K562 (cell line): Measurements from ENCODE around the gene CAMK2B. TPM values are rescaled to one million over a fixed set of nuclear protein-coding genes. Genes with fewer than 3 reads are reported as not detected.

Experiments used
- BCL6 ChIP-seq: fragments of 250-450 bp; sonication (Bioruptor Pico); IDR thresholded peaks from 2 replicates; pipeline ENCODE4 v1.4.0; 2020
- CBX3 ChIP-seq, 2 experiments: IDR thresholded peaks; 1 replicate in 1 of 2; 2 replicates in 1 of 2; pipeline ENCODE4 v1.6.1; 2012; ENCODE audit warnings: inconsistent platforms in 2 of 2, low read length in 2 of 2, borderline replicate concordance in 1 of 2, control low read depth in 1 of 2
- ELF1 ChIP-seq: fragments of 200-800 bp; sonication (Bioruptor generic); IDR thresholded peaks from 2 replicates; pipeline ENCODE4 v1.6.1; 2016; ENCODE audit warnings: missing genetic modification characterization, missing compliant biosample characterization
- GTF2F1 ChIP-seq: IDR thresholded peaks from 2 replicates; pipeline ENCODE4 v1.6.1; 2011; ENCODE audit warnings: low read depth, low read length, improper control_type of control experiment
- IRF2 ChIP-seq: sonication (generic); formaldehyde crosslinking; IDR thresholded peaks from 2 replicates; pipeline ENCODE4 v1.8.1; 2022; ENCODE audit warnings: mild to moderate bottlenecking, missing genetic modification reagents
- NCOR1 ChIP-seq: fragments of 450-650 bp; IDR thresholded peaks from 2 replicates; pipeline ENCODE4 v1.6.1; 2016; ENCODE audit warnings: mild to moderate bottlenecking, moderate library complexity
- RBFOX2 ChIP-seq: fragments of 200-400 bp; formaldehyde crosslinking; IDR thresholded peaks from 2 replicates; pipeline ENCODE4 v1.6.1; 2017; ENCODE audit warnings: low read depth, mild to moderate bottlenecking, low read length, moderate library complexity
- SOX6 ChIP-seq: fragments of 450-650 bp; IDR thresholded peaks from 2 replicates; pipeline ENCODE4 v1.6.1; 2014; ENCODE audit warnings: mild to moderate bottlenecking
- SRSF9 ChIP-seq: fragments of 200-400 bp; formaldehyde crosslinking; IDR thresholded peaks from 2 replicates; pipeline ENCODE4 v1.6.1; 2017; ENCODE audit warnings: low read depth, low read length, borderline replicate concordance
- XRCC4 ChIP-seq: IDR thresholded peaks from one replicate; pipeline ENCODE4 v1.6.1; 2011; ENCODE audit not compliant: insufficient read depth, insufficient read length; ENCODE audit errors: extremely low read depth
- ZBTB8A ChIP-seq: fragments of 450-650 bp; IDR thresholded peaks from 2 replicates; pipeline ENCODE4 v1.6.1; 2018; ENCODE audit warnings: mild to moderate bottlenecking, moderate library complexity; ENCODE audit not compliant: partially characterized antibody
- ZNF175 ChIP-seq: fragments of 200-800 bp; sonication (Bioruptor generic); IDR thresholded peaks from 2 replicates; pipeline ENCODE4 v1.6.1; 2016; ENCODE audit warnings: low read depth, mild to moderate bottlenecking, missing genetic modification characterization, missing compliant biosample characterization
- ZNF217 ChIP-seq: sonication (generic); formaldehyde crosslinking; IDR thresholded peaks from 2 replicates; pipeline ENCODE4 v1.8.0; 2022; ENCODE audit warnings: mild to moderate bottlenecking, missing genetic modification reagents
- ZNF384 ChIP-seq: IDR thresholded peaks from 2 replicates; pipeline ENCODE4 v1.6.1; 2012; ENCODE audit warnings: low read depth, low read length, improper control_type of control experiment
- ZNF436 ChIP-seq: fragments of 250-450, 450-650 bp; sonication (Bioruptor Pico); formaldehyde crosslinking; IDR thresholded peaks from 2 replicates; pipeline ENCODE4 v1.7.0; 2020; ENCODE audit warnings: mild to moderate bottlenecking
- ZNF696 ChIP-seq: fragments of 250-450 bp; sonication (Bioruptor Pico); conservative IDR thresholded peaks from 2 replicates; pipeline ENCODE4 v1.4.0; 2020; ENCODE audit warnings: mild to moderate bottlenecking, moderate library complexity
- ZNF77 ChIP-seq: fragments of 250-450 bp; sonication (Bioruptor Pico); IDR thresholded peaks from 2 replicates; pipeline ENCODE4 v1.5.0; 2020
- ZNF780A ChIP-seq: fragments of 250-450 bp; sonication (Bioruptor Pico); IDR thresholded peaks from 2 replicates; pipeline ENCODE4 v1.5.0; 2021; ENCODE audit warnings: mild to moderate bottlenecking
- polyA plus RNA-seq, 8 experiments: library from polyadenylated mRNA; depleted of rRNA in 4 of 8; stranded (reverse) in 5 of 8; unstranded in 3 of 8; fragments of >200 nt; fragmentation: Nextera tagmentation in 2 of 8; fragmentation: Illumina TruSeq in 1 of 8; extraction: Ambion mirVana in 2 of 8; extraction: Trizol in 1 of 8; gene quantifications; 2 replicates each; pipeline versions ENCODE4 v1.2.1 to v1.2.3, GENCODE V29; 2011 to 2014; ENCODE audit warnings: inconsistent platforms in 1 of 8, missing spikeins in 1 of 8
- total RNA-seq, 7 experiments: library from RNA; depleted of rRNA in 6 of 7; stranded (reverse); fragments of >200 nt in 6 of 7; fragmentation: Illumina TruSeq in 2 of 7; extraction: Trizol in 2 of 7; gene quantifications; 2 replicates each; pipeline versions ENCODE4 v1.2.1 to v1.2.3, GENCODE V29; 2011 to 2021; ENCODE audit warnings: low replicate concordance in 1 of 7
- TF ChIP-seq, protein P1 (sequence below): fragments of 450-650 bp; IDR thresholded peaks from 2 replicates; pipeline ENCODE4 v1.6.1; 2017; ENCODE audit warnings: antibody characterized with exemption, mild to moderate bottlenecking
- TF ChIP-seq, protein P2 (sequence below): fragments of 450-650 bp; IDR thresholded peaks from 2 replicates; pipeline ENCODE4 v1.6.1; 2016; ENCODE audit warnings: missing biosample characterization, missing genetic modification characterization
- TF ChIP-seq, protein P3 (sequence below): sonication (generic); formaldehyde crosslinking; IDR thresholded peaks from 2 replicates; pipeline ENCODE4 v1.8.0; 2022; ENCODE audit warnings: mild to moderate bottlenecking, low read depth, missing genetic modification reagents
- TF ChIP-seq, protein P4 (sequence below): IDR thresholded peaks from 2 replicates; pipeline ENCODE4 v1.6.1; 2014; ENCODE audit warnings: antibody characterized with exemption

CAMK2B gene
- total and polyA plus RNA-seq, 9 of the 15 experiments (the other 6 are each of a cell fraction or from before 2014, with no cell fraction given), result 0.04 to 0.09 (median 0.05) TPM; not detected in 4

DNA sequence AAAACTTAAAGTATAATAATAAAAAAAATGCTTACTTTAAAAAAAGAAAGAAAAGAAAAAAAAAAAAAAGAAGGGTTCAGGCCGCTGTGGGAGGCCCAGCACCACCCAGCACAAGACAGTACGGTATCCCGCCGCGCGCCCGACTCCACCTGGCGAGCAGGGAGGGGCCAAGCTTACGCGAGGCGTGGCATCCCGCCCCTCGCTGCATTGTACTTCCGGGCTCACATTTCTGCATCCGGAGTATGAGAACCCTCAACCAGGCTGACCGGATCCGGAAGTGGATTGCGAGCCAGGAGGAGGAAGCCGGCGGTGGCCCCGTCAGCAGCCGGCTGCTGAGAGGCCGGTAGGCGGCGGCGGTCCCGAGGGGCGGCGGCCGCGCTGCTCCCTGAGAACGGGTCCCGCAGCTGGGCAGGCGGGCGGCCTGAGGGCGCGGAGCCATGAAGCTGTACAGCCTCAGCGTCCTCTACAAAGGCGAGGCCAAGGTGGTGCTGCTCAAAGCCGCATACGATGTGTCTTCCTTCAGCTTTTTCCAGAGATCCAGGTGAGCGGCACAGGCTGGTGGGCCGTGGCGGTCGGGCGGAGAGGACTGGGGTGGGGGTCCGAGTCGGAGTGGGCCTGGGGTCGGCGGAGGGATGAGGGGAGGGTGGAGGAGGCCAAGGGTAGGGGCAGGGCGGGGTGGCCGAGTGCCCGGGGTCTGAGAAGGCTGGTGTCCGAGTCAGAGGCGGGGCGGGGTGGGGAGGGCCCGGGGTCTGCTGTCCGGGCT is 124.5 kb downstream of the CAMK2B start, which contains the start of gene YKT6 (continued):
- TF ChIP-seq ZNF384, result peak; percentile 78
- TF ChIP-seq IRF2 (CRISPR knock-in tag), result no peak
- TF ChIP-seq ZNF175, result no peak
- TF ChIP-seq, protein P1, sequence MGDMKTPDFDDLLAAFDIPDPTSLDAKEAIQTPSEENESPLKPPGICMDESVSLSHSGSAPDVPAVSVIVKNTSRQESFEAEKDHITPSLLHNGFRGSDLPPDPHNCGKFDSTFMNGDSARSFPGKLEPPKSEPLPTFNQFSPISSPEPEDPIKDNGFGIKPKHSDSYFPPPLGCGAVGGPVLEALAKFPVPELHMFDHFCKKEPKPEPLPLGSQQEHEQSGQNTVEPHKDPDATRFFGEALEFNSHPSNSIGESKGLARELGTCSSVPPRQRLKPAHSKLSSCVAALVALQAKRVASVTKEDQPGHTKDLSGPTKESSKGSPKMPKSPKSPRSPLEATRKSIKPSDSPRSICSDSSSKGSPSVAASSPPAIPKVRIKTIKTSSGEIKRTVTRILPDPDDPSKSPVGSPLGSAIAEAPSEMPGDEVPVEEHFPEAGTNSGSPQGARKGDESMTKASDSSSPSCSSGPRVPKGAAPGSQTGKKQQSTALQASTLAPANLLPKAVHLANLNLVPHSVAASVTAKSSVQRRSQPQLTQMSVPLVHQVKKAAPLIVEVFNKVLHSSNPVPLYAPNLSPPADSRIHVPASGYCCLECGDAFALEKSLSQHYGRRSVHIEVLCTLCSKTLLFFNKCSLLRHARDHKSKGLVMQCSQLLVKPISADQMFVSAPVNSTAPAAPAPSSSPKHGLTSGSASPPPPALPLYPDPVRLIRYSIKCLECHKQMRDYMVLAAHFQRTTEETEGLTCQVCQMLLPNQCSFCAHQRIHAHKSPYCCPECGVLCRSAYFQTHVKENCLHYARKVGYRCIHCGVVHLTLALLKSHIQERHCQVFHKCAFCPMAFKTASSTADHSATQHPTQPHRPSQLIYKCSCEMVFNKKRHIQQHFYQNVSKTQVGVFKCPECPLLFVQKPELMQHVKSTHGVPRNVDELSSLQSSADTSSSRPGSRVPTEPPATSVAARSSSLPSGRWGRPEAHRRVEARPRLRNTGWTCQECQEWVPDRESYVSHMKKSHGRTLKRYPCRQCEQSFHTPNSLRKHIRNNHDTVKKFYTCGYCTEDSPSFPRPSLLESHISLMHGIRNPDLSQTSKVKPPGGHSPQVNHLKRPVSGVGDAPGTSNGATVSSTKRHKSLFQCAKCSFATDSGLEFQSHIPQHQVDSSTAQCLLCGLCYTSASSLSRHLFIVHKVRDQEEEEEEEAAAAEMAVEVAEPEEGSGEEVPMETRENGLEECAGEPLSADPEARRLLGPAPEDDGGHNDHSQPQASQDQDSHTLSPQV, result no peak
- no peak for TF ChIP-seq ZNF696
- no peak for TF ChIP-seq ZNF77 (CRISPR knock-in tag)
- TF ChIP-seq CBX3 (IDR thresholded peaks at IDR 0.05; ENCODE audit: borderline replicate concordance in 1 of 2, low read length in 2 of 2), result 0 out of 3 replicates have a peak, but pooled peaks of 1 of the 2 experiments have one; percentile 17
- TF ChIP-seq ELF1 (tag), result peak; percentile 96
- TF ChIP-seq ZNF217 (CRISPR knock-in tag), result no peak
- TF ChIP-seq ZNF780A, result no peak
- no peak for TF ChIP-seq GTF2F1
- TF ChIP-seq RBFOX2, result peak; percentile 89
- TF ChIP-seq NCOR1, result 0 out of 2 replicates have a peak, but pooled peaks have one; percentile 11
- no peak for TF ChIP-seq ZBTB8A
- TF ChIP-seq, protein P2, sequence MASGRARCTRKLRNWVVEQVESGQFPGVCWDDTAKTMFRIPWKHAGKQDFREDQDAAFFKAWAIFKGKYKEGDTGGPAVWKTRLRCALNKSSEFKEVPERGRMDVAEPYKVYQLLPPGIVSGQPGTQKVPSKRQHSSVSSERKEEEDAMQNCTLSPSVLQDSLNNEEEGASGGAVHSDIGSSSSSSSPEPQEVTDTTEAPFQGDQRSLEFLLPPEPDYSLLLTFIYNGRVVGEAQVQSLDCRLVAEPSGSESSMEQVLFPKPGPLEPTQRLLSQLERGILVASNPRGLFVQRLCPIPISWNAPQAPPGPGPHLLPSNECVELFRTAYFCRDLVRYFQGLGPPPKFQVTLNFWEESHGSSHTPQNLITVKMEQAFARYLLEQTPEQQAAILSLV (tag), result no peak
- TF ChIP-seq BCL6 (CRISPR knock-in tag), result no peak
- TF ChIP-seq, protein P3, sequence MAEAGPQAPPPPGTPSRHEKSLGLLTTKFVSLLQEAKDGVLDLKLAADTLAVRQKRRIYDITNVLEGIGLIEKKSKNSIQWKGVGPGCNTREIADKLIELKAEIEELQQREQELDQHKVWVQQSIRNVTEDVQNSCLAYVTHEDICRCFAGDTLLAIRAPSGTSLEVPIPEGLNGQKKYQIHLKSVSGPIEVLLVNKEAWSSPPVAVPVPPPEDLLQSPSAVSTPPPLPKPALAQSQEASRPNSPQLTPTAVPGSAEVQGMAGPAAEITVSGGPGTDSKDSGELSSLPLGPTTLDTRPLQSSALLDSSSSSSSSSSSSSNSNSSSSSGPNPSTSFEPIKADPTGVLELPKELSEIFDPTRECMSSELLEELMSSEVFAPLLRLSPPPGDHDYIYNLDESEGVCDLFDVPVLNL (CRISPR knock-in tag), result no peak
- TF ChIP-seq SRSF9, result no peak
- TF ChIP-seq ZNF436 (CRISPR knock-in tag), result no peak
- TF ChIP-seq, protein P4, sequence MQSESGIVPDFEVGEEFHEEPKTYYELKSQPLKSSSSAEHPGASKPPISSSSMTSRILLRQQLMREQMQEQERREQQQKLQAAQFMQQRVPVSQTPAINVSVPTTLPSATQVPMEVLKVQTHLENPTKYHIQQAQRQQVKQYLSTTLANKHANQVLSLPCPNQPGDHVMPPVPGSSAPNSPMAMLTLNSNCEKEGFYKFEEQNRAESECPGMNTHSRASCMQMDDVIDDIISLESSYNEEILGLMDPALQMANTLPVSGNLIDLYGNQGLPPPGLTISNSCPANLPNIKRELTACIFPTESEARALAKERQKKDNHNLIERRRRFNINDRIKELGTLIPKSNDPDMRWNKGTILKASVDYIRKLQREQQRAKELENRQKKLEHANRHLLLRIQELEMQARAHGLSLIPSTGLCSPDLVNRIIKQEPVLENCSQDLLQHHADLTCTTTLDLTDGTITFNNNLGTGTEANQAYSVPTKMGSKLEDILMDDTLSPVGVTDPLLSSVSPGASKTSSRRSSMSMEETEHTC, result no peak
- peak; percentile 42; the same call in 1 of the 2 replicates for TF ChIP-seq SOX6
- no peak for TF ChIP-seq XRCC4
